GM23248 (cell line): ENCODE results near the gene CYB5D1. TPM values are rescaled to one million over a fixed set of nuclear protein-coding genes. Genes with fewer than 3 reads are reported as not detected.

Experiments
- DNase-seq: peaks from one replicate; pipeline ENCODE4 v3.0.0-alpha.2; 2015
- H2AFZ ChIP-seq: fragments of 200-600 bp; sonication (generic); 2 replicates; pipeline ENCODE4 v1.6.1; 2016; ENCODE audit warnings: antibody characterized with exemption
- H3F3A ChIP-seq: fragments of 200-600 bp; sonication (generic); 2 replicates; pipeline ENCODE4 v1.6.1; 2016; ENCODE audit warnings: mild to moderate bottlenecking, antibody characterized with exemption, mixed run types; ENCODE audit not compliant: insufficient read depth
- H3K27ac ChIP-seq: fragments of 200-600 bp; sonication (generic); 2 replicates; pipeline ENCODE4 v1.5.1; 2016; ENCODE audit warnings: mild to moderate bottlenecking
- H3K27me3 ChIP-seq: fragments of 200-600 bp; sonication (generic); replicated peaks from 2 replicates; pipeline ENCODE4 v1.6.1; 2016; ENCODE audit warnings: mild to moderate bottlenecking; ENCODE audit not compliant: insufficient read depth
- H3K36me3 ChIP-seq: fragments of 200-600 bp; sonication (generic); 2 replicates; pipeline ENCODE4 v1.6.1; 2016; ENCODE audit warnings: low read depth, mild to moderate bottlenecking
- H3K4me1 ChIP-seq: fragments of 200-600 bp; sonication (generic); 2 replicates; pipeline ENCODE4 v1.6.1; 2016; ENCODE audit warnings: mild to moderate bottlenecking; ENCODE audit not compliant: insufficient read depth
- H3K4me2 ChIP-seq: fragments of 200-600 bp; sonication (generic); one replicate; pipeline ENCODE4 v1.6.1; 2016; ENCODE audit warnings: mild to moderate bottlenecking; ENCODE audit not compliant: unreplicated experiment
- H3K4me3 ChIP-seq: fragments of 200-600 bp; sonication (generic); 2 replicates; pipeline ENCODE4 v1.5.1; 2016; ENCODE audit warnings: mild to moderate bottlenecking
- H3K79me2 ChIP-seq: fragments of 200-600 bp; sonication (generic); 2 replicates; pipeline ENCODE4 v1.6.1; 2016; ENCODE audit warnings: mild to moderate bottlenecking; ENCODE audit not compliant: insufficient read depth
- H3K9ac ChIP-seq: fragments of 200-600 bp; sonication (generic); 2 replicates; pipeline ENCODE4 v1.6.1; 2016; ENCODE audit warnings: mild to moderate bottlenecking
- H3K9me2 ChIP-seq: fragments of 200-600 bp; sonication (generic); 2 replicates; pipeline ENCODE4 v1.6.1; 2016; ENCODE audit warnings: mixed run types, mild to moderate bottlenecking, moderate library complexity; ENCODE audit not compliant: insufficient read depth
- H3K9me3 ChIP-seq: fragments of 200-600 bp; sonication (generic); one replicate; pipeline ENCODE4 v1.6.1; 2017; ENCODE audit warnings: low read depth
- H4K20me1 ChIP-seq: fragments of 200-600 bp; sonication (generic); 2 replicates; pipeline ENCODE4 v1.6.0; 2016; ENCODE audit not compliant: insufficient read depth
- EZH2 ChIP-seq: fragments of 200-600 bp; sonication (generic); IDR thresholded peaks from 2 replicates; pipeline ENCODE4 v1.6.1; 2018; ENCODE audit warnings: antibody characterized with exemption, mild to moderate bottlenecking; ENCODE audit not compliant: insufficient read depth, poor library complexity, severe bottlenecking
- EZH2phosphoT487 ChIP-seq: fragments of 200-600 bp; sonication (generic); IDR thresholded peaks from 2 replicates; pipeline ENCODE4 v1.6.1; 2018; ENCODE audit warnings: antibody characterized with exemption, moderate library complexity, mild to moderate bottlenecking, low read depth; ENCODE audit not compliant: insufficient read depth
- WGBS, 2 experiments: methylation state at CpG; one replicate each; pipeline ENCODE4 v1.1.6; 2015 to 2017; ENCODE audit warnings: low lambda C conversion rate in 2 of 2, low coverage in 1 of 2; ENCODE audit errors: missing lambda C conversion rate in 2 of 2; 5-methylcytosine and 5-hydroxymethylcytosine counted together
- in situ Hi-C: fragments of 300-500 bp; cut with MboI; formaldehyde crosslinking; loops from 2 replicates; pipeline ENCODE4 v1.15.0; 2020
- polyA plus RNA-seq: library from polyadenylated mRNA; unstranded; fragments of >200 nt; fragmentation: Nextera tagmentation; extraction: Ambion mirVana; gene quantifications from 2 replicates; pipeline ENCODE4 v1.2.1, GENCODE V29; 2016
- total RNA-seq: library from RNA; depleted of rRNA; stranded (reverse); fragments of >200 nt; shearing (Covaris generic); gene quantifications from 2 replicates; pipeline ENCODE4 v1.2.3, GENCODE V29; 2014

CYB5D1 gene
- total and polyA plus RNA-seq, 2 experiments from 2014 or later: 9.9 to 11.0 TPM

- no peaks in the 10 kb centered on the region for H3K9me3 ChIP-seq
- H3K27ac ChIP-seq: no peak overlapping the region
Measured at GRCh38 chr17:7824021-7824924, 33.5 kb upstream of the CYB5D1 start.

GRCh38 chr17:7825206-7825990 lies 32.4 kb upstream of the CYB5D1 start:
- peak overlapping the region; percentile 0 for H3K4me2 ChIP-seq
- no peaks in the 10 kb centered on the region for H3K36me3 ChIP-seq
- DNase-seq: peak; percentile 64
- H3K9me3 ChIP-seq: no peaks in the 10 kb centered on the region
- H3K4me1 ChIP-seq: no peaks in the 10 kb centered on the region
- H3K79me2 ChIP-seq: no peaks in the 10 kb centered on the region
- no peaks in the 10 kb centered on the region for H3K9me2 ChIP-seq
- no peak overlapping the region for H3K4me3 ChIP-seq
- H4K20me1 ChIP-seq: no peaks in the 10 kb centered on the region
- H3F3A ChIP-seq: peaks cover 10% of the 10 kb centered on the region
- no peak overlapping the region for H2AFZ ChIP-seq
- H3K27ac ChIP-seq: no peak overlapping the region
- TF ChIP-seq EZH2phosphoT487 (no peak), EZH2 (no peak)
- H3K9ac ChIP-seq: no peak overlapping the region
- WGBS, 2 experiments: 28 to 31% methylated on average over 12 of the region's 12 CpGs
- in situ Hi-C loops: no loop called here
- H3K27me3 ChIP-seq: no peaks in the 10 kb centered on the region

More at GRCh38 chr17:7824021-7824924, 33.5 kb upstream of the CYB5D1 start:
- Histone ChIP-seq H3K9ac (no peak overlapping the region), H4K20me1 (no peaks in the 10 kb centered on the region), H3F3A (peaks cover 10% of the 10 kb centered on the region), H3K4me2 (no peak overlapping the region), H3K9me2 (no peaks in the 10 kb centered on the region), H3K4me1 (no peaks in the 10 kb centered on the region), H2AFZ (no peak overlapping the region), H3K27me3 (no peaks in the 10 kb centered on the region), H3K79me2 (no peaks in the 10 kb centered on the region), H3K36me3 (no peaks in the 10 kb centered on the region), H3K4me3 (no peak overlapping the region)
- WGBS, 2 experiments: 59 to 67% methylated on average over 9 of the region's 9 CpGs
- in situ Hi-C loops: no loop called here
- no peak for DNase-seq
- TF ChIP-seq EZH2phosphoT487: no peak
- no peak for TF ChIP-seq EZH2

- DNase-seq: no peak
- Histone ChIP-seq H3K9me3 (no peaks in the 10 kb centered on the region), H3F3A (peaks cover 10% of the 10 kb centered on the region), H3K4me3 (no peak overlapping the region), H2AFZ (no peak overlapping the region), H4K20me1 (no peaks in the 10 kb centered on the region), H3K27ac (no peak overlapping the region), H3K9ac (no peak overlapping the region), H3K36me3 (no peaks in the 10 kb centered on the region), H3K9me2 (no peaks in the 10 kb centered on the region), H3K79me2 (no peaks in the 10 kb centered on the region), H3K4me2 (no peak overlapping the region), H3K27me3 (no peaks in the 10 kb centered on the region), H3K4me1 (peaks cover 4% of the 10 kb centered on the region; the same call in 1 of the 2 replicates)
- TF ChIP-seq EZH2 (no peak), EZH2phosphoT487 (no peak)
- WGBS, 2 experiments: 80 to 82% methylated on average over 8 of the region's 8 CpGs
- in situ Hi-C loops: loop anchor here (10.0 kb wide), 1 partner anchor 56 kb away; no protein-coding TSS in a partner anchor
Measured at GRCh38 chr17:7830616-7831015, 27.2 kb upstream of the CYB5D1 start.

- no peaks in the 10 kb centered on the region for H3K79me2 ChIP-seq
- H3K4me1 ChIP-seq: peaks cover 4% of the 10 kb centered on the region; the same call in 1 of the 2 replicates
- H3K9me2 ChIP-seq: no peaks in the 10 kb centered on the region
- 52 to 72% methylated on average over 6 to 7 of the region's 7 CpGs for WGBS, 2 experiments
- no peaks in the 10 kb centered on the region for H3K9me3 ChIP-seq
- in situ Hi-C loops: loop anchor here (10.0 kb wide), 1 partner anchor 56 kb away; no protein-coding TSS in a partner anchor
- H3K27me3 ChIP-seq: no peaks in the 10 kb centered on the region
- no peak for DNase-seq
- no peak overlapping the region for H3K4me3 ChIP-seq
- no peak overlapping the region for H2AFZ ChIP-seq
- TF ChIP-seq EZH2phosphoT487 (no peak), EZH2 (no peak)
- H3F3A ChIP-seq: peaks cover 10% of the 10 kb centered on the region
- no peak overlapping the region for H3K27ac ChIP-seq
- no peak overlapping the region for H3K4me2 ChIP-seq
- H3K9ac ChIP-seq: no peak overlapping the region
- no peaks in the 10 kb centered on the region for H4K20me1 ChIP-seq
- H3K36me3 ChIP-seq: no peaks in the 10 kb centered on the region
Measured at GRCh38 chr17:7831233-7831632, 26.6 kb upstream of the CYB5D1 start.
